GM18907 (cell line): ENCODE results near the gene TGFB1I1.
"Not testable (repeated sequence)": the region's sequence is repeated elsewhere in the genome, so short reads cannot be mapped to it uniquely, and the experiment has no call there.

Experiments used
- ATAC-seq: cut with Tn5 transposase; IDR thresholded peaks from one replicate; pipeline ENCODE4 v1.9.1; 2021; ENCODE audit warnings: mild to moderate bottlenecking, moderate library complexity; ENCODE audit not compliant: unreplicated experiment

Gene TGFB1I1

DNA sequence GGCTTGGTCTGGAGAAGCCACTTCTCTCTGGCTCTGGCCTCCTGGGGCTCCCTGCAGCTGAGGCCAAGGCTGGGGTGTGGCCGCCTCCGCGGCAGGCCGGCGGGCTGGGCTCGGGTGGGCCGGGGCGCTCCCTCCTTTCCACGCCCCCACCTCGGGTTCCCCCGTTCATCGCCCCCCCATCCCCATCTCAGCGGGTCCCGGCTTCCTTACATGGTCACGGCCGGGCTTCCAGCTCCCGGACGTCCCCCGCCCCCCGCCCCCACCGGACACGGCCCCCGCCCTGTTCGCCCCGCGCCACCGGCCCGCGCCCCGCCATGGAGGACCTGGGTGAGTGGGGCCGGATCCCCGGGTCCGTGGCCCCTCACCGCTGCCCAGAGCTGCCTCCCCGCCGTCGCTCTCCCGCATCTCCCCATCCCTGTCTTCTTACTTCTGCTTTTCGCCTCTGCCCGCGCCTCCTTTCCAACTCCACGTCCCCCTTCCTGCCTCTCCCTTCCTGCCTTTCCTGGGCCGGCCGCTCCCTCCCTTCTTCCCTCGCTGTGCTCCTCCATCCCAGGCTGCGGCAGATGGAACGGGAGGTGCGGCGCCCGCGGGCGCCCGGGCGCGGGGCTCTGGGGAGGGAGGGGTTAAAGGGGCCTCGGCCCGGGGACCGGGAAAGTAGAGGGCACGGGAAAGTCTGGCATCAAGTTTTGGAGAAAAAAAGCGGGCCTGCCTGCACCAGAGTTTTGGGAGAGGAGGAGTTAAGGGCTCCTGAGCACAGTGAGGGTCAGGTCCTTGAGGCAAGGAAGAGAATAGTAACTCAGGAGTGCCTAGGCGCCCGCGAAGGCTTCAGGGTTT lies at the start of gene TGFB1I1:
TGFB1I1 (plus strand) TSS at position 278 of the 834 bp plus-strand sequence; CDS start at position 315, 37 bp downstream.
- ATAC-seq, result no peak

DNA sequence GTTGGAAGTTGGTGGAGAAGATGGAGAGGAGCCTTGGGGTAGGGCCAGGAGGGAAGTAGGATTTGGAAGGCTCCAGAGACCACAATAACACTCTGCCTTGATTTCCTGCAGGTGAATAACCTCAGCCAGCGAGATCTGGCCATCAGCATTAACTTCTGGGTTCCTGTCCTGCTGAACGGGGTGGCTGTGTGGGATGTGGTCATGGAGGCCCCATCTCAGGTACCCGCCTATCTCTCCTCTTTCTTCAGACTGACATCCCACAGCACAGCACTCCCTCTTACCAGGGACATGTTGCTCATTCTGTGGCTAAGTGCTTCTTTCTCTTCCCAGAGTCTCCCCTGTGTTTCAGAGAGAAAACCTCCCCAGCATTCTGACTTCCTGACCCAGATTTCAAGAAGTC lies 48.7 kb upstream of the TGFB1I1 start:
- ATAC-seq, result no peak

DNA sequence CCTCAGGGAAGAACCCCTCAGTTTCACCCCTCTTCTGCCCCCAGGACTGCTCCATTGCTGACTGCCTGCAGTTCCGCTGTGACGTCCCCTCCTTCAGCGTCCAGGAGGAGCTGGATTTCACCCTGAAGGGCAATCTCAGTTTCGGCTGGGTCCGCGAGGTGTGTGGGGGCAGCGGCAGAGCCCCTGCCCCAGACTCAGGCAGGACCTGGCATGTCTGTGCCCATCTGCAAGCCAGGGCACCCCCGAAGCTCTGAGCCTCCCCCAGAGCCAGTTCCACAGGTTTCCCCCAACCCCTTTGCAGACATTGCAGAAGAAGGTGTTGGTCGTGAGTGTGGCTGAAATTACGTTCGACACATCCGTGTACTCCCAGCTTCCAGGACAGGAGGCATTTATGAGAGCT lies 48.2 kb upstream of the TGFB1I1 start:
- no peak for ATAC-seq

DNA sequence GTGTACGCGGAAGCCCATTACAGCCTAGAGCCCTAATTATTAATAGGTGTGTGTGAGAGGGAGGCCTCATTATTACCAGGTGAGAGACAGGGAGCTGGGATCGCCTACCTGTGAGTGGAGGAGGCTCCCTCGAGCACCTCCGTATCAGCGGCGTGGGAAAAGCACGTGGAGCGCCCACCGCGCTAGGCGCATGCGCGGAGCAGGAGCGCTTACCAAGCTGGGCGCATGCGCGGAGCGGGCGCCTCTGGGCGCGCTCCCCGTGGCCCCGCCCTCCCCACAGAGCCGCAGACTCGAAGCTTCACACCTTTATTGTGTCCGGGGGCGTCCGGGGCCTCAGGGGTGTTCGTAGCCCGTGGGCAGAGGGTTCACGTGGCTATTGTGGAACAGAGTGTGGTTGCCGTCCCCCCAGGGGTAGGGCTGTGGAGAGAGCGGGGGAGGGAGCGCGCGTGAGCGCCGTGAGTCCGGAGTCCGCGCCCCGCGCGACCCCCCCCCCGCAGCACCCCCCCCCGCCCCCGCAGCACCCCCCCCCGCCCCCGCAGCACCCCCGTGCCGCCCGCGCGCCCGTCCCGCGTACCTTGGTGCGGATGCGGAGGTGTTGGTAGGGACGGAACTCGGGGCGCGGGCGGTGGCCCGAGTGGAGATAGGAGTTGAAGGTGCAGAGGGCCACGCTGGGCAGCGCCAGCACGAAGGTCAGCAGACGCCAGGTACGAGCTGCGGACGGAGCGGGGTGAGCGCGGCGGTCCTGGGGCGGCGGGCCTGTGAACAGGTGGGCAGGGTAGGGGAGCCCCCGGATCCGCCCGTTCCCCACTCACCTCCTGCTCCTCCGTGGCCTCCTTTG lies 44.3 kb upstream of the TGFB1I1 start:
- no peak for ATAC-seq

DNA sequence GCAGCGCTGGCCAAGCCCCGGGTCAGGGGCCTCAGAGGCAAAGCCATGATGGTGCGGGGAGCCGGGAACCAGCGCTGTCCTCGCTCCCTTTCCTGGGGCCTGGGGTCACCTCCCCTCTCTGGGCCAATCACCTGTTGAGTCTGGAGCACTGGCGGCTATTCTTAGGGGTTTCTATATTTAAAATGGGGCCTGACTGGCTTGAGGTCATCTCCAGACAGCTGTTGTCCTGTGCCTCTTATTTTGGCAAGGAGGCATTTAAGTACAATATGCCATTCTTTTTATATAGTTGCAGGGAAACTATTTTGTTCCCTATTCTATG lies 43.7 kb upstream of the TGFB1I1 start, which contains the start of gene COX6A2:
COX6A2 (minus strand) TSS at position 82 of the 319 bp plus-strand sequence; CDS start at position 47, 35 bp downstream.
- ATAC-seq, result no peak

DNA sequence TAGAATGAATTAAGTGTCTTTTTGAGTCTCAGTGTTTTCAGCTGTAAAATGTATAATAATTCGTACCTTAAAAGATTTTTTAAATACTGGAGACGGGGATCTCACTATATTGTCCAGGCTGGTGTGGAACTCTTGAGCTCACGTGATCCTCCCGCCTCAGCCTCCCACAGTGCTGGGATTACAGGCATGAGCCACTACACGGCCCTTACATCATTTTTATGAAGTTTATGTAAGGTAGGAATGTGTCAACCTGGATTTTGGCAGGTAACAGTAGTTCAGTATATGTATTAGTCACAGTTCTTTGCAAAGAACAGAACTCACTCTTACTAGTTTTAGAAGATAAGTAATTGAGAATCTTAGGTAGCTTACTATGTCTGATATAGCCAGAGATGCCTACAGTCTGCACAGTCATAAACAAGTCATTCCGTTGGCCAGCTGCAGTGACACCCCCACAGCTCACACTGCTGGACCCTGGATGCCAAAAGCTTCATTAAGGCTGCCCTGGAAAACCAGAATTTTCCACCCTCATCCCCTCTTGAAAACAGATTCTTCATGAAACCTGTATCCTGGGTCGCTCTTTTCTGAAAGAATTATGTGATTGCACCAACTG lies 43.2 kb upstream of the TGFB1I1 start:
- ATAC-seq, result no peak

DNA sequence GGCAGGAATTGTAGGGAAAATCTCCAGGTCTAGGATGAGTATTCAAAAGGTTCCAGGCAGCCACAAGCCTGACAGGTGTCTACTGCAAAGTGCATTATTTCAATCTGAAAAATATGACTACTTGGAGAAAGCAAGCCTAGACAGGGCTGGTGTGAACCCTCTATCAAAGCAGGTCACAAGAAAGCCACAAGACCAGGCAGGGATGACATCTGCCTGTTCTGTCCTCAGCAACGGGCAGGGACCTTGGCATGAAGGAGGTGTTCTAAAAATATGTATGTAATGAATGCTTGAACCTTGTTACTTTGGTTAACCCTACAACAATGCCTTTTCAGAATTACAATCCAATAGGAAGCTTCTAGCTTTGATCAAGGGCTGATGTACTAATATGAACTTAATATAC lies 42.6 kb upstream of the TGFB1I1 start:
- no peak for ATAC-seq

DNA sequence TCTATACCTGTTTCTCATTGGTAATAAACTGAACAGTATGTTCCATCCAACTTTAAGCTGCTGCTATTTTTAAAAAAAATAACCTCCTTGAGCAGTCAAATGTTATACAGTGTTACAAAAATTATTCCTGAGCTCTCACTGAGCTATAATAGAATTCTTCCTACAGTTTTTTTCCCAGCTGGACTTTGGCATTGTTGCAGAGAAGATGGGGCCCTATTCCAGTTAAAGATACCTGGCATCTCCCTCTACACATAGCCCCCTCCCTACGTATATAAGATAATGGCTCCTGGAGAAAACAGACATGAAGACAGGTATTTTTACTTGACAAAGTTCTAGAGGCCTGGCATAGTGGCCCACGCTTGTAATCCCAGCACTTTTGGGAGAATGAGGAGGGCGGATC lies 42.2 kb upstream of the TGFB1I1 start:
- ATAC-seq, result no peak

DNA sequence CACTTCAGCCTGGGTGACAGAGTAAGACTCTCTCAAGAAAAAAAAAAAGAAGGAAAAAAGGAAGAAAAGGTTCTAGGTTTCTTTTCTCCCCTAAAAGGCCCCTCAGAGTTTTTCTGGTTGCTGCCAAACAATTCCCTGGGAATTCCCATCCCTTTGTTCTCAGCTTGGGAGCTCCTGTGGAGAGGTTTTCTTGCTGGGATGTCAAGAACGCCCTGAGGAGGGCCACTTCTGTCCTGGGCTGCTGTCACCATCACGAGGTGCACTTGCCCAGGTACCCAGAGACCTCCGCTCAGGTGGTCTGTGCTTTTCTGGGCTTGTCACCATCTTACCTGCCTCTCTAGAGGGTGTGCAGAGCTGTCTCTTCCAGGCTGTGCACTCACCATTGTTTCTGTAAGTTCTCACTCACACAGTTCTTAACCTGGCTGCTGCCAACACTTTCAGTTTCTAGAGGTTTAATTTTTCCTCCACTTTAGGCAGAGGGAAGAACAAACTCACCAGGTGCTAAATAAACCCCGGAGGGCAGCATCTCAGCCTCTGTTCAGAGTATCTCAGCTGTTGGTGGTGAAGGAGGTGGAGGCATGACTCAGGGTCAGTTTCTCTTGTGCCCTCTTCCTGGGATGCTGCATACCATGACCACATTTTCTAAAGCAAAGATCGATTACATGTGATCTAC lies 41.4 kb upstream of the TGFB1I1 start:
- ATAC-seq, result no peak

DNA sequence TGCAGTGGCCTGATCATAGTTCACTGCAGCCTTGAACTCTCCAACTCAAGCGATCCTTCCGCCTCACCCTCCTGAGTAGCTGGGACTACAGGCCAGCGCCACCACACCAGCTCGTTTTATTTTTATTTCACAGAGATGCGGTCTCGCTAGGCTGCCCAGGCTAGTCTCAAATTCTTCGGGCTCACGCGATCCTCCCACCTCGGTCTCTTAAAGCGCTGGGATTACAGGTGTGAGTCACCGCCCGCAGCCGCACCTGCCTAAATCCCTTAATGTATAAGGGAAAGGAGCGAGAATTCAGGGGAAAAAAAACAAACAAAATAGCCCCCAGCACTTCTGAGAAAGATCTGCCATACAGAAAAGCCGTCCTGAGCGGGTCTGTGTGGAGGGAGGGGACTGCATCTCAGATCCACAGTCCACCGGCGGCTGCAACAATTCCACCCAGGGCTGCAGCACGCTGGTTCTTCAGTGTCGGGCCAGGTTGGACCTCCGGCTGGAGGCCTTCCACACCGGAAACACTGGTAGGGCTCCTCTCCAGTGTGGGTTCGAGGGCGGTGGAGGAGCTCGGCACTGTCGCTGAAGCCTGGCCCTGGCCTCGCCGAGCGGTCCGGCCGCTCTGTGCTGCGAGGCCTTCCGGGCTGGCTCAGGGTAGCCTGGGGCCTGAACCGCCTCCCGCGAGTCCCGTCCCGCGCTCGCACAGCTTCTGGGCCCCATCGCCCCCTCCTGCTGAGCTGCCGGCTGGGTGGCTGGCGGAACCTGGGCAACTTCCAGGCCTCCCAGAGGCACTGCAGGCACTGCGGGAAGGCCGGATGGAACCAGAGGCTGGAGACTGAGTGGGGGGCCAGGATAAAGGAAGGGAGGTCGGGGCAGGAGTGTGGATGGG lies 36.4 kb upstream of the TGFB1I1 start:
- ATAC-seq, result no peak

DNA sequence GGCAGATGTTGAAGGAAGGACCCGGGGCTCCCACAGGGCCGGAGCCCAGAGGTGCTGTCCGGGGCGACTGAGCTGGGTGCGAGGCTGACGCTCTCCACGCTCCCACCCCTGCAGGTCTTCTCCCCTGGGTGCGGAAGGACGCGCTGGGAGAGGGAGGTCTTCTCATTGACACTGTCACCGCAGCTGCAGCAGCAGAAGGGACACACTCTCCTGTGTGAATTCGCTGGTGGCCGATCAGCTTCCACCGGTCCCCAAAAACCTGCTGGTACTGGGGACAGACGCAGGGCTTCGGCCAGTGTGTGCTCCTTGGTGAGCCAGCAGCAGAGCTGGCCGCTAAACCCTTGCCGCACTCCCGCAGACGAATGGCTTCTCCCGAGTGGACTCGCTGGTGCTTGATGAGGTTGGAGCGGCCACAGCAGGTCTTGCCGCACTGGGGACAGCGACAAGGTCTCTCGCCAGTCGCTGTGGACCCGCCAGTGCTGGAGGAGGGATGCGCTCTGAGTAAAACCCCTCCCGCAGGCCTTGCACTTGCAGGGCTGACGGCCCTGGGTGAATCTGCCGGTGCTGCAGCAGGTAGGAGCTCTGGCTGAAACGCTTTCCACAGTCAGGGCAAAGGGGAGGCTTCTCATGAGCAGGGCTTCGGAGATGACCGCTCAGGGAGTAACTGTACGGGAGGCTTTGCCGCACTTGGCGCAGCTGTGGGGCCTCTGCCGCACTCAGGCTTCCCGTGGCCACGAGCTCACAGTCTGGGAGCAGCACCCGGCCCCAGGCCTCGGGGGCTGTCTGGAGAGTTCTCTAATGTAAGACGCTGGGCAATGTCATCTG lies 35.5 kb upstream of the TGFB1I1 start:
- no peak for ATAC-seq

DNA sequence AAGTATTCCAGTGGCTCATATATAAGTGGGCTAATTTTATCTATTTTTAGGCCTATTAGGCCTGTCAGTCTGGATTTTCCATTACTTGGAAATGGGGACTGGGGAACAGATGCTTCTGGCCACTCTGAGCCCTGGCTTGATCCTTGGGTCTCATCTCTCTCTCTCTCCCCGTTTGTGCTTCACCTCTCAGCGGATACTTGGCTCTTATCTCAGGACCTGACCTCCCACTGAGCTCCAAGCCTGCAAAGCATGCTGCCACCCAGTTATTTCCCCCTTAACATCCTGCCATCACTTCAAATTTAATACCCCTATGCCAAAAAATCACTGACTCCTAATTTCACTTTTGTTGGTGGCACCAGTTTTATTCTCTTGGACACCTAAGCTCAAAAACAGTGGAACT lies 33.5 kb upstream of the TGFB1I1 start:
- no peak for ATAC-seq

DNA sequence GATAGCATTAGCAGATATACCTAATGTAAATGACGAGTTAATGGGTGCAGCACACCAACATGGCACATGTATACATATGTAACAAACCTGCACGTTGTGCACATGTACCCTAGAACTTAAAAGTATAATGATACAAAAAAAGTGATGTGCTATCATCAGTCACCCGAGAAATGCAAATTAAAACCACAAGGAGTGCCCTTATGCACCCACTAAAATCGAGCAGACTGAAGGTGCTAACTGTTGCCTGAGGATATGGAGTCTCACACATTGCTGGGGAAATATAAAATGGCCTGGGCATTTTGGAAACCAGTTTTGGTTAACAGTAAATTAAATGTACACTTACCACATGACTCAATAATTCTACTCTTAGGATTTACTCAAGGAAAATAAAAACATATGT lies 32.9 kb upstream of the TGFB1I1 start:
- not testable (repeated sequence) for ATAC-seq

DNA sequence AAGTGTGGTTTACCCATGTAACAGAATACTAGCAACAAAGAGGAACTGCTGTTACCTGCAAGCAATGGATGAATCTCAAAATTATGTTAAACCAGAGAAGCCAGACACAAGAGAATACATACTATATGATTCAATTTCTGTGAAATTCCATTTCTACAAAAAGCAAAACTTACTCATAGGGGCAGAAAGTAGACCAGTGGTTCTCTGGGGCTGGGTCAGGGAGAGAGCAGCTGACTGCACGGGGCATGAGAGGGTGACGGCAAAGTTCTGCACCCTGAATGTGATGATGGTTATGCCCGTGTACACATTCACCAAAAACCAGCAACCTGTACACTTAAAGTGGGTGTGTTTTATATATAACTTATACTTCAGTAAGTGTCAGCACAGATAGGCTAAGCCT lies 32.4 kb upstream of the TGFB1I1 start:
- no peak for ATAC-seq

DNA sequence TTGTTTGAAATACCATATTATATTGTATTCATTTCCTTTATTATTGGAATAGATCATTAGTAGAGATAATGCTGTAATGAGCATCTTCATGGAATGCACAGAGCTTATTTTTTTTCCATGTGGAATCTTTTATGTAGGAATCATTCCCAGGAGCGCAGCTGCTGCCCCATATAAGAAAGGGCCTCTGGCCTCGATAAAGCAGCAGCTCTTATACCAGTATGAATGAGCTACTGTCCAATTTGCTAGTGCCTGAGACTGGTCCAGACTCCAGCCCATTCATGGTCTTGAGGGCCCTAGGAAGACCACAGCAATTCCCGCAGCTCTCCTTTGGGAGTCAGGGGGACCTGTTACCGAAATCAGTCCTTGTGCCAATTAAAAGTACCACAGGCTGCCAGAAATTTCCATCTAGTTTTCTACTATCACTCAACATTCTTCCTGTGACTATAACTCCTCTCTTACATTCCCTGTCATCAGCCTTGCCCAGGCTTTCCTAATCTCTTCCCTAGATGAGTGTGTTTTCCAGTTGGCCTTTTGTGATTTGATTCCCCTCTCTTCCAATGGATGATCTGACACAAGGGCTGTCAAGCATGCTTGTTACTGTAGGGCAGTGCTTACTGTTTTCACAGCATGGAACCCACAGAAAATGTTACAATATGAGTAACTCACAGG lies 31.3 kb upstream of the TGFB1I1 start:
- ATAC-seq, result no peak

DNA sequence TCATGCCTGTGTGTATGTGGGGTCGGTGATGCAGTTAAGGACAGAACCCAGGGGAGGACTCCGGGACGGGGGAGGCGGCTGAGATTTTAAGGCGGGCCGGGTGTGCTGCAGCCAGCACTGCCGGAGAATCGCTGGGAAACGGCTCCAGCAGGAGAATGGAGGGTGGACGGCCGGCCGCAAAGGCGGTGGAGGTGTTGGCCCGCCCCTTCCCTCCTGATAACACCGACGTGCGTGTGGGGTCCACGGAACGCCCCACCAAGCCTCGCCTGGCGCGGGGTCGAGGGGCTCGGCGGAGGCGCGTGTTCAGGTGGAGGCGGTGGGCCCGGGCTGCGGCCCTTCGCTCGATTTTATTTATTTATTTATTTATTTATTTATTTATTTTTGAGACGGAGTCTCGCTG lies 30.0 kb upstream of the TGFB1I1 start:
- ATAC-seq, result no peak

DNA sequence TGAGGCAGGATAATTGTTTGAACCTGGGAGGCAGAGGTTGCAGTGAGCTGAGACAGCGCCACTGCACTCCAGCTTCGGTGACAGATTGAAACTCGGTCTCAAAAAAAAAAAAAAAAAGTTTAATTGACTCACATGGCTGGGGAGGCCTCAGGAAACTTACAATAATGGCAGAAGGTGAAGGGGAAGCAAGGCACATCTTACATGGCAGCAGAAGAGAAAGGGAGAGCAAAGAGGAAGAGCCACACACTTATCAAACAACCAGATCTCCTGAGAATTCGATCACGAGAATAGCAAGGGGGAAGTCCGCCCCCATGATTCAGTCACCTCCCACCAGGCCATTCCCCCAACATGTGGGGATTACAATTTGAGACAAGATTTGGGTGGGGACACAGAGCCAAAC lies 26.0 kb upstream of the TGFB1I1 start:
- ATAC-seq, result not testable (repeated sequence)

DNA sequence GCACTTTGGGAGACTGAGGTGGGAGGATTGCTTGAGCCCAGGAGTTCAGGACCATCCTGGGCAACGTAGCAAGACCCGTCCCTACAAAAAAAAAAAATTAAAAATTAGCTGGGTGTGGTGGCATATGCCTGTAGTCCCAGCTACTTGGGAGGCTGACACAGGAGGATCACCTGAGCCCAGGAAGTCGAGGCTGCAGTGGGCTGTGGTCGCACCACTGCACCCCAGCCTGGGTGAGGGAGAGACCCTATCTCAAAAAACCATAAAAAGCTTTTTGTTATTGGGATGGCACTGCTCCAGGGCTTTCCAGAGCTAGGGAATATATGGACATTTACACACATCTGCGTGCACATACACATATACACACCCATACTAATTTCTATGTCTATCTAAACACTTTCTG lies 20.8 kb upstream of the TGFB1I1 start:
- no peak for ATAC-seq
